ENCODE measurements around the gene STK39.

Gene STK39

GRCh38 chr2:168021800-168022587 is 225.4 kb downstream of the STK39 start:
- Histone ChIP-seq H3K27me3 (ENCODE audit: insufficient read depth, low read depth, severe bottlenecking) (no peaks in the 10 kb centered on the region), H3K27ac (no peak overlapping the region), H3K9me3 (ENCODE audit: severe bottlenecking) (no peaks in the 10 kb centered on the region), H3K4me3 (ENCODE audit: low read depth, low read length) (no peak overlapping the region), H3K36me3 (peaks cover 4% of the 10 kb centered on the region)
- DNase-seq: no peak
- TF ChIP-seq CTCF (IDR thresholded peaks at IDR 0.05; ENCODE audit: low read depth, low read length): no peak

GRCh38 chr2:168015274-168015953 is 232.0 kb downstream of the STK39 start:
- Histone ChIP-seq H3K9me3 (ENCODE audit: severe bottlenecking) (no peaks in the 10 kb centered on the region), H3K27ac (no peak overlapping the region), H3K27me3 (ENCODE audit: insufficient read depth, low read depth, severe bottlenecking) (no peaks in the 10 kb centered on the region), H3K4me3 (ENCODE audit: low read depth, low read length) (no peak overlapping the region), H3K36me3 (peaks cover 3% of the 10 kb centered on the region)
- no peak for TF ChIP-seq CTCF (IDR thresholded peaks at IDR 0.05; ENCODE audit: low read depth, low read length)
- DNase-seq: no peak

- H3K27ac ChIP-seq: no peak overlapping the region
- H3K36me3 ChIP-seq: peaks cover 13% of the 10 kb centered on the region
- no peak for TF ChIP-seq CTCF (IDR thresholded peaks at IDR 0.05; ENCODE audit: low read depth, low read length)
- H3K9me3 ChIP-seq (ENCODE audit: severe bottlenecking): no peaks in the 10 kb centered on the region
- H3K27me3 ChIP-seq (ENCODE audit: insufficient read depth, low read depth, severe bottlenecking): no peaks in the 10 kb centered on the region
- DNase-seq: no peak
- no peak overlapping the region for H3K4me3 ChIP-seq (ENCODE audit: low read depth, low read length)
Observed at GRCh38 chr2:168009900-168010299, 237.5 kb downstream of the STK39 start.

GRCh38 chr2:168008646-168009195 is 238.7 kb downstream of the STK39 start:
- Histone ChIP-seq H3K27ac (no peak overlapping the region), H3K4me3 (ENCODE audit: low read depth, low read length) (no peak overlapping the region), H3K9me3 (ENCODE audit: severe bottlenecking) (no peaks in the 10 kb centered on the region), H3K36me3 (peaks cover 13% of the 10 kb centered on the region), H3K27me3 (ENCODE audit: insufficient read depth, low read depth, severe bottlenecking) (no peaks in the 10 kb centered on the region)
- no peak for DNase-seq
- TF ChIP-seq CTCF (IDR thresholded peaks at IDR 0.05; ENCODE audit: low read depth, low read length): no peak

GRCh38 chr2:168006498-168006897 is 240.9 kb downstream of the STK39 start:
- no peaks in the 10 kb centered on the region for H3K9me3 ChIP-seq (ENCODE audit: severe bottlenecking)
- H3K36me3 ChIP-seq: peaks cover 10% of the 10 kb centered on the region; the same call in 1 of the 2 replicates
- H3K27ac ChIP-seq: no peak overlapping the region
- DNase-seq: no peak
- no peak overlapping the region for H3K4me3 ChIP-seq (ENCODE audit: low read depth, low read length)
- no peak for TF ChIP-seq CTCF (IDR thresholded peaks at IDR 0.05; ENCODE audit: low read depth, low read length)
- H3K27me3 ChIP-seq (ENCODE audit: insufficient read depth, low read depth, severe bottlenecking): no peaks in the 10 kb centered on the region

Measured in WERI-Rb-1 (cell line).